ENCODE data around the gene ZNF600. TPM values are rescaled to one million over a fixed set of nuclear protein-coding genes. Genes with fewer than 3 reads are reported as not detected.
A peak's percentile ranks its signal among the peaks of the same experiment; 100 is the strongest.

ZNF600 gene
- polyA plus RNA-seq, 1 donor (not counting 4 experiments of a cell fraction or from before 2014, with no cell fraction given) = 7.6 TPM

- dilution Hi-C loops (cut with MboI; ENCODE audit: extremely low pct_ligation_motif_present, low sequenced_read_pairs) = no loop called here
- Histone ChIP-seq H3K9me1 (ENCODE audit: control insufficient read depth, extremely low read depth, insufficient read depth, low read length) (no peaks in the 10 kb centered on the region), H3K27me3 (ENCODE audit: control insufficient read depth, extremely low read depth, insufficient read depth, low read length) (no peaks in the 10 kb centered on the region), H2AFZ (ENCODE audit: control insufficient read depth, low read length) (no peak overlapping the region), H3K36me3 (ENCODE audit: control insufficient read depth in 2 of 2, extremely low read depth in 1 of 2, insufficient read depth in 2 of 2, low read length in 2 of 2) (no peaks in the 10 kb centered on the region), H3K9me3 (ENCODE audit: control insufficient read depth, low read depth, low read length) (peaks cover 5% of the 10 kb centered on the region), H3K4me3 (ENCODE audit: control insufficient read depth in 2 of 3, extremely low read depth in 1 of 3, insufficient read depth in 2 of 3, low read depth in 1 of 3, low read length in 3 of 3) (no peak overlapping the region), H3K27ac (ENCODE audit: control insufficient read depth, insufficient read depth, low read length) (no peak overlapping the region), H3K4me1 (ENCODE audit: control insufficient read depth, extremely low read depth, insufficient read depth, low read length) (peaks cover 2% of the 10 kb centered on the region), H3K4me2 (ENCODE audit: control insufficient read depth, extremely low read depth, insufficient read depth, low read depth, low read length) (no peak overlapping the region), H3K79me2 (ENCODE audit: control insufficient read depth, insufficient read depth, low read length) (no peaks in the 10 kb centered on the region), H3K9ac (ENCODE audit: control insufficient read depth, extremely low read depth, insufficient read depth, low read length) (no peak overlapping the region), H4K20me1 (ENCODE audit: control insufficient read depth, extremely low read depth, insufficient read depth, low read length) (no peaks in the 10 kb centered on the region)
- TF ChIP-seq EZH2 (IDR thresholded peaks at IDR 0.05; ENCODE audit: low read length) (no peak), CTCF (optimal IDR thresholded peaks at IDR 0.05 in 1 of 3, IDR thresholded peaks at IDR 0.05 in 1 of 3, conservative IDR thresholded peaks at IDR 0.05 in 1 of 3; ENCODE audit: extremely low read depth in 1 of 3, insufficient read depth in 2 of 3, low read length in 3 of 3) (no peak)
- DNase-seq (ENCODE audit: low read depth, low spot score) = no peak
- FAIRE-seq = no peak
Observed at GRCh38 chr19:52789440-52789839, 2.8 kb upstream of the ZNF600 start.

- dilution Hi-C loops (cut with MboI; ENCODE audit: extremely low pct_ligation_motif_present, low sequenced_read_pairs) = no loop called here
- no peak for FAIRE-seq
- Histone ChIP-seq H3K36me3 (ENCODE audit: control insufficient read depth in 2 of 2, extremely low read depth in 1 of 2, insufficient read depth in 2 of 2, low read length in 2 of 2) (no peaks in the 10 kb centered on the region), H3K9me1 (ENCODE audit: control insufficient read depth, extremely low read depth, insufficient read depth, low read length) (no peaks in the 10 kb centered on the region), H3K9ac (ENCODE audit: control insufficient read depth, extremely low read depth, insufficient read depth, low read length) (peak overlapping the region; percentile 82), H3K4me3 (ENCODE audit: control insufficient read depth in 2 of 3, extremely low read depth in 1 of 3, insufficient read depth in 2 of 3, low read depth in 1 of 3, low read length in 3 of 3) (peak overlapping the region; percentile 79 to 86 (median 82)), H3K27ac (ENCODE audit: control insufficient read depth, insufficient read depth, low read length) (peak overlapping the region; percentile 75), H2AFZ (ENCODE audit: control insufficient read depth, low read length) (peak overlapping the region; percentile 93), H3K9me3 (ENCODE audit: control insufficient read depth, low read depth, low read length) (peaks cover 2% of the 10 kb centered on the region), H3K79me2 (ENCODE audit: control insufficient read depth, insufficient read depth, low read length) (no peaks in the 10 kb centered on the region), H3K4me1 (ENCODE audit: control insufficient read depth, extremely low read depth, insufficient read depth, low read length) (peaks cover 2% of the 10 kb centered on the region), H3K4me2 (ENCODE audit: control insufficient read depth, extremely low read depth, insufficient read depth, low read depth, low read length) (peak overlapping the region; percentile 82), H4K20me1 (ENCODE audit: control insufficient read depth, extremely low read depth, insufficient read depth, low read length) (no peaks in the 10 kb centered on the region), H3K27me3 (ENCODE audit: control insufficient read depth, extremely low read depth, insufficient read depth, low read length) (no peaks in the 10 kb centered on the region)
- DNase-seq (ENCODE audit: low read depth, low spot score) = no peak
- no peak for TF ChIP-seq EZH2 (IDR thresholded peaks at IDR 0.05; ENCODE audit: low read length)
- TF ChIP-seq CTCF (optimal IDR thresholded peaks at IDR 0.05 in 1 of 3, IDR thresholded peaks at IDR 0.05 in 1 of 3, conservative IDR thresholded peaks at IDR 0.05 in 1 of 3; ENCODE audit: extremely low read depth in 1 of 3, insufficient read depth in 2 of 3, low read length in 3 of 3) = no peak
Observed at GRCh38 chr19:52786078-52786463, 520 bp downstream of the ZNF600 start.
